OCI-LY7 (cell line): ENCODE measurements around the gene NOXRED1. TPM values are rescaled to one million over a fixed set of nuclear protein-coding genes. Genes with fewer than 3 reads are reported as not detected.

Experiments
- BruUV-seq: library from RNA; stranded (reverse); fragments of 400-500 nt; replicated peaks from 2 replicates; lab custom pipeline; 2021; lab: Mats Ljungman, UMichigan
- CTCF ChIA-PET: fragments of 300-600 bp; sonication (Branson Sonifier 250); formaldehyde crosslinking; loops from one replicate; lab custom pipeline; 2022; ENCODE audit warnings: antibody characterized with exemption; ENCODE audit not compliant: unreplicated experiment; lab: Charles Lee
- POLR2A ChIA-PET: fragments of 300-600 bp; sonication (Branson Sonifier 250); formaldehyde crosslinking; loops from one replicate; lab custom pipeline; 2022; ENCODE audit warnings: antibody characterized with exemption; lab: Charles Lee
- DNase-seq: peaks from one replicate; pipeline ENCODE4 v3.0.0-alpha.2; 2015; ENCODE audit warnings: low spot score
- H2AFZ ChIP-seq: fragments of 200-600 bp; sonication (generic), shearing (Covaris generic); 2 replicates; pipeline ENCODE4 v1.6.1; 2014; ENCODE audit warnings: mild to moderate bottlenecking, antibody characterized with exemption, low read length, moderate library complexity
- H3K27ac ChIP-seq: fragments of 200-600 bp; sonication (generic); 2 replicates; pipeline ENCODE4 v1.5.1; 2014; ENCODE audit warnings: mixed run types, low read depth, mild to moderate bottlenecking, moderate library complexity, low read length, inconsistent platforms; ENCODE audit not compliant: poor library complexity, severe bottlenecking
- H3K36me3 ChIP-seq: fragments of 200-600 bp; sonication (generic); 2 replicates; pipeline ENCODE4 v1.6.1; 2014; ENCODE audit warnings: mild to moderate bottlenecking, antibody characterized with exemption, low read length, moderate library complexity, mixed read lengths; ENCODE audit not compliant: insufficient read depth
- H3K4me1 ChIP-seq: fragments of 200-600 bp; sonication (generic); 2 replicates; pipeline ENCODE4 v1.5.1; 2014; ENCODE audit warnings: mild to moderate bottlenecking, low read length; ENCODE audit not compliant: insufficient read depth, poor library complexity, severe bottlenecking
- H3K4me2 ChIP-seq: fragments of 200-600 bp; sonication (generic); 2 replicates; pipeline ENCODE4 v1.6.1; 2014; ENCODE audit warnings: mild to moderate bottlenecking, low read length
- H3K4me3 ChIP-seq: fragments of 200-600 bp; sonication (generic); 2 replicates; pipeline ENCODE4 v1.5.1; 2014; ENCODE audit warnings: mild to moderate bottlenecking, low read depth, low read length; ENCODE audit not compliant: poor library complexity, severe bottlenecking
- H3K79me2 ChIP-seq: fragments of 200-600 bp; sonication (generic); 2 replicates; pipeline ENCODE4 v1.6.1; 2016; ENCODE audit warnings: low read depth, mild to moderate bottlenecking, low read length, moderate library complexity, mixed read lengths; ENCODE audit not compliant: insufficient read depth
- H3K9me2 ChIP-seq: fragments of 200-600 bp; sonication (generic); 2 replicates; pipeline ENCODE4 v1.6.1; 2016; ENCODE audit warnings: mild to moderate bottlenecking, low read length, mixed read lengths; ENCODE audit not compliant: insufficient read depth
- H3K9me3 ChIP-seq: fragments of 200-600 bp; sonication (generic); 2 replicates; pipeline ENCODE4 v1.6.1; 2014; ENCODE audit warnings: mild to moderate bottlenecking, mixed run types, low read length, mixed read lengths
- H4K20me1 ChIP-seq: fragments of 200-600 bp; sonication (generic); 2 replicates; pipeline ENCODE4 v1.6.1; 2014; ENCODE audit warnings: mild to moderate bottlenecking, antibody characterized with exemption, low read length, moderate library complexity, mixed read lengths; ENCODE audit not compliant: insufficient read depth
- CTCF ChIP-seq: fragments of 200-600 bp; sonication (generic); conservative IDR thresholded peaks from 2 replicates; pipeline ENCODE4 v1.5.1; 2014; ENCODE audit warnings: mild to moderate bottlenecking, antibody characterized with exemption, low read length, moderate library complexity, mixed read lengths
- EZH2phosphoT487 ChIP-seq: fragments of 200-600 bp; sonication (generic); IDR thresholded peaks from 2 replicates; pipeline ENCODE4 v1.6.1; 2018; ENCODE audit warnings: low read depth, borderline replicate concordance, mild to moderate bottlenecking, mixed run types, antibody characterized with exemption, low read length, moderate library complexity, mixed read lengths
- intact Hi-C: fragments of 100-400 bp; cut with micrococcal nuclease; formaldehyde crosslinking; loops from one replicate; pipeline ENCODE4 v1.10.0; 2022; ENCODE audit not compliant: unreplicated experiment
- total RNA-seq, 2 experiments: library from RNA; depleted of rRNA in 1 of 2; stranded (reverse); fragments of >200 nt in 1 of 2; shearing (Covaris generic) in 1 of 2; gene quantifications; 2 replicates each; pipeline ENCODE4 v1.2.3, GENCODE V29; 2014 to 2022

NOXRED1 gene
- total RNA-seq, 2 experiments from 2014 or later = 0.38 to 0.74 TPM

DNA sequence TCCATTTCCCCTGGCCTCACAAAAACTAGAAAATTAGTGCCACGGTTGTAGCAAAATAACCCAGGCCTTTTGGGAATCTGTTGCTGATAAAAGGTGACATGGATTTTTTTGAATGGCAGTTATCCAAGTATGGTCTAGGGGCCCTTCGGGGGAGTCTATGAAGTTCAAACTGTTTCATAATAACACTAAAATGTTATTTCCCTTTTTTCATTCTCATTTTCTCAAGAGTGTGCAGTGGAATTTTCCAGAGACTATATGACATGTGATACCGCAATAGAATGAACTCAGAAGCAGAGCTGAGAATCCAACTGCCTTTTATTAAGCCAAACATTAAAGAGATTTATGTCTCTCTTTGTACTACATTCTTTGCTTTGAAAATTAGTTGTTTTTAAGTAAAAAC, 75.6 kb downstream of the NOXRED1 start:
- H3K27ac ChIP-seq = no peak overlapping the region

DNA sequence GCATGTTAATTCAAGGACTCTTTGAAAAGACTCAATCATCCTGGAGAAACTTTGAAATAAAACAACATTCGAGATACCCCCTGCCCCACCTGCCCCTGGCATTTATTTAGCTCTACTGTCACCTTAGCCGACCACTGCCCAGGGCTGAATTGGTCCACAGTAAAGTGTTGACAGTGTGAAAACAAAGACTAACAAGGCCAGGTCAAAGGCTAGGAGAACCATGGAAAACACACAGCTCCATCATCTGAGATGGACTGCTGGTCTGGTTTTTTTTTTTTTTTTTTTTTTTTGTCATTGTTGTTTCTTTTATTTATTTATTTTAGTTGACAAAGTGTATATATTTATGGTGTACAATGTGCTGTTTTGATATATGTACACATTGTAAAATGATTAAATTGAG, 76.8 kb downstream of the NOXRED1 start:
- Histone ChIP-seq H3K9me2 (no peaks in the 10 kb centered on the region), H3K27ac (no peak overlapping the region), H3K9me3 (no peaks in the 10 kb centered on the region), H3K79me2 (no peaks in the 10 kb centered on the region), H3K4me2 (no peak overlapping the region), H4K20me1 (no peaks in the 10 kb centered on the region), H3K4me1 (peaks cover 5% of the 10 kb centered on the region), H2AFZ (no peak overlapping the region), H3K4me3 (no peak overlapping the region), H3K36me3 (peaks cover 84% of the 10 kb centered on the region)
- TF ChIP-seq EZH2phosphoT487 (no peak), CTCF (no peak)
- intact Hi-C loops = no loop called here
- no peak for DNase-seq
- ChIA-PET CTCF (no interaction called here), POLR2A (interaction anchor here (0.5 to 1.0 kb wide), 7 partner anchors 11 to 1534 kb away, joined by 3 to 6 read pairs (median 4); no protein-coding TSS in a partner anchor)
- BruUV-seq = no TSS peak

More for the DNA sequence above, 75.6 kb downstream of the NOXRED1 start:
- no peak overlapping the region for H3K4me2 ChIP-seq
- H2AFZ ChIP-seq = no peak overlapping the region
- H3K36me3 ChIP-seq = peaks cover 73% of the 10 kb centered on the region
- no TSS peak for BruUV-seq
- no peak for DNase-seq
- no peaks in the 10 kb centered on the region for H3K9me3 ChIP-seq
- peaks cover under 1% of the 10 kb centered on the region; the same call in 1 of the 2 replicates for H3K79me2 ChIP-seq
- H3K4me3 ChIP-seq = no peak overlapping the region
- H4K20me1 ChIP-seq = no peaks in the 10 kb centered on the region
- H3K4me1 ChIP-seq = peaks cover 5% of the 10 kb centered on the region
- TF ChIP-seq CTCF (no peak), EZH2phosphoT487 (no peak)
- no peaks in the 10 kb centered on the region for H3K9me2 ChIP-seq
- POLR2A ChIA-PET = no interaction called here
- intact Hi-C loops = no loop called here
- CTCF ChIA-PET = no interaction called here

GRCh38 chr14:77344377-77344996, 78.8 kb downstream of the NOXRED1 start:
- H2AFZ ChIP-seq = no peak overlapping the region
- ChIA-PET POLR2A (no interaction called here), CTCF (no interaction called here)
- H3K4me3 ChIP-seq = no peak overlapping the region
- no peaks in the 10 kb centered on the region for H3K9me3 ChIP-seq
- no peaks in the 10 kb centered on the region for H3K79me2 ChIP-seq
- BruUV-seq = no TSS peak
- TF ChIP-seq CTCF = no peak
- H4K20me1 ChIP-seq = no peaks in the 10 kb centered on the region
- no peaks in the 10 kb centered on the region for H3K9me2 ChIP-seq
- no peak overlapping the region for H3K4me2 ChIP-seq
- H3K36me3 ChIP-seq = peaks cover 87% of the 10 kb centered on the region
- H3K4me1 ChIP-seq = peaks cover 5% of the 10 kb centered on the region
- intact Hi-C loops = no loop called here
- no peak overlapping the region for H3K27ac ChIP-seq
- no peak for DNase-seq
